ENCODE results near the gene MARCKS. TPM values are rescaled to one million over a fixed set of nuclear protein-coding genes. Genes with fewer than 3 reads are reported as not detected.

Gene MARCKS, protein sequence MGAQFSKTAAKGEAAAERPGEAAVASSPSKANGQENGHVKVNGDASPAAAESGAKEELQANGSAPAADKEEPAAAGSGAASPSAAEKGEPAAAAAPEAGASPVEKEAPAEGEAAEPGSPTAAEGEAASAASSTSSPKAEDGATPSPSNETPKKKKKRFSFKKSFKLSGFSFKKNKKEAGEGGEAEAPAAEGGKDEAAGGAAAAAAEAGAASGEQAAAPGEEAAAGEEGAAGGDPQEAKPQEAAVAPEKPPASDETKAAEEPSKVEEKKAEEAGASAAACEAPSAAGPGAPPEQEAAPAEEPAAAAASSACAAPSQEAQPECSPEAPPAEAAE
- 28.4 TPM for total RNA-seq
- long read RNA-seq, full-length matches to known transcripts, result 11 of 27 reads
- long read RNA-seq, partial matches to known transcripts, result 15 of 27 reads
- long read RNA-seq, other reads (novel, unspliced or antisense), result 1 of 27 reads

DNA sequence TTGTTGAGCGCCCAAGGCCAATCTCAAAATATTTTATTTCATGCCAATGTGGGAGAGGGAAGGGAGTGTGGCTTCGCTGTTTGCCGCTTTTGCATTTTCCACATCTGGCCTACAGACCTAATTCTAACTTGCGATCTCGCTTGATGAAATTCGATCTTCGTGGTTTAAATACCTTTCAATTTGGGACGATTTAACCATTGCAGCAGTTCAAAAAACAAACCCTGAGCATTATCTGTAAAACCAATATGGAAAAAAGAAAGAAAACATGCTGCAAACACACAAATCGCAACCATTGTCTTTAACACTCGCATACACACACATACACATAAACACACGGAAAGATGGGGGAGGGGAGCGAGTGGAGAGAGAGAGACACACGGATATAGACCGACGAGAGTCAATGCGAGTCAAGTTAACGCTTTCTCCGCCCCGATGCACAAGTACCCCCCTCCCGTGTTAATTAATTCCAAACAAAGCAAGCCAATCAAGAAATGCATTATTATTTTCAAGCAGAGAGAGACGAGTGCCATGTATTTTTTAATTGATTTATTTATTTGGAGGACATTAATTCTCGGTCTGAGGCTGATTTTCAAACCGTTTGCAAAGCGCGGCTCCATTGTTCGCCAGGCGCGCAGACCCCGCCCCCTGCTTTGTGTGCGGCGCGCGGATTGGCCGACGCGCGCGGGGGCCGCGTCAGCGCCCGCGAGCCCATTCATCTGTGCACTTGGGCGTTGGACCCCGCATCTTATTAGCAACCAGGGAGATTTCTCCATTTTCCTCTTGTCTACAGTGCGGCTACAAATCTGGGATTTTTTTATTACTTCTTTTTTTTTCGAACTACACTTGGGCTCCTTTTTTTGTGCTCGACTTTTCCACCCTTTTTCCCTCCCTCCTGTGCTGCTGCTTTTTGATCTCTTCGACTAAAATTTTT is at the start of gene MARCKS:
Gene MARCKS (plus strand): TSS at position 721 of the 931 bp plus-strand sequence. CDS start 401 bp downstream, outside the sequence.
- ATAC-seq (peak; percentile 70), DNase-seq (ENCODE audit: missing footprints) (peak; percentile 90)
- intact Hi-C loops (cut with DNase I), result loop anchor here (5.0 to 10.0 kb wide), 8 partner anchors 50 to 982 kb away; no protein-coding TSS in a partner anchor

DNA sequence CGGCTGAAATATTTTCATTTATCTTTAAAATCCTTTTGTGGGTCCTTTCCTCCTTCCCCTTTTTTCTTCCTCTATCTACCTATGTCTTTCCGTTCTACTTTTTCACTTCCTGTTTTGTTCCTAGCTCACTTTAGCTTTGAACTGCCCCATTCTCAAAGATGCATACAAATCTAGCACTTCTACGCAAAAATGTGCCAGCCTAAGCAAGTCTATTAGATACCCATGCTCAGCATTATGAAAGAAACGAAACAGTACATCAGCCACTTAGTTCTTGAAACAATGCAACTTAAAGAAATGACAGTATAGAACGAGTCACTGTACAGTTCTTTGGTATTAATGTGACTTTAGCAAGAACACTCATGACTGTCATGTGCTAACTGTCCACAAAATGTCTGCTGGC is 47.3 kb upstream of the MARCKS start:
- ATAC-seq, result peak; percentile 59
- no peak for DNase-seq (ENCODE audit: missing footprints)
- intact Hi-C loops (cut with DNase I), result no loop called here

DNA sequence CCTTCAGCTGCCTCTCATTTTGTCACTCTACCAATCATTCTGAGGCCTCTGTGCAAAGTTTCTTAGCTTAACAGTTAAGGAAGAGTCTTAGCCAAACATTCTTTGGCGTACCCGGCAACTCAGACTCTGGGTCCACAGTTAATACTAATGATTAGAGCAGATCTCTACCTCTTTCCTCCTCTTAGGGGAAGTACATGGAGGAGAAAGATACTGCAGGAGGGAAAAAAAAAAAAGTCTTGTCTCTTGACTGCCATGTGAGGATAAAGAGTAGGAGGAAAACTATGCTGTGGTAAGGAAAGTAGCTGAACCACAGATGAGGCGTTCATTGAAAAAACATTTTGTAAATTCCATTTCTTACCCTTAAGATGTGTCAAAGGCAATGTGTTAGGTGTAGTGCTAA is 44.0 kb upstream of the MARCKS start:
- DNase-seq (ENCODE audit: missing footprints), result no peak
- ATAC-seq, result no peak
- intact Hi-C loops (cut with DNase I), result no loop called here

DNA sequence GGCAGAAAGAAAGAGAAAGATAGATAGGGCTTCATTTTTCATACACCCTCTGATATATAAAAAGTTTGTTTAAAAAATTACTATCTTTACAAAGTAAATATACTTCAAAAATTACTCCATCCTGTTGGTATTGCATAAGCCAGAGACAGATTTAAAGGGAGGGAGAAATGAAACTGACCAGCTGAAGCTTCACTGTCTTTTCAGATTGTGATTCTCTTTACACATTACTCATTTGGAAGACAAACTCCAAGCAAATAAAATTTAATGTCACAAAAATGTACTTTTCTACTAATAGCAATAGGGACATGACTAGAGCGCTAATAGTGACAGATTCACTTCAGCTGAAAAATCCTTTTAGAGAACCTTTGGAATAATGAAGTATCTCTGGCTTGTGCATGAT is 38.6 kb upstream of the MARCKS start:
- intact Hi-C loops (cut with DNase I), result no loop called here
- DNase-seq (ENCODE audit: missing footprints), result no peak
- no peak for ATAC-seq

DNA sequence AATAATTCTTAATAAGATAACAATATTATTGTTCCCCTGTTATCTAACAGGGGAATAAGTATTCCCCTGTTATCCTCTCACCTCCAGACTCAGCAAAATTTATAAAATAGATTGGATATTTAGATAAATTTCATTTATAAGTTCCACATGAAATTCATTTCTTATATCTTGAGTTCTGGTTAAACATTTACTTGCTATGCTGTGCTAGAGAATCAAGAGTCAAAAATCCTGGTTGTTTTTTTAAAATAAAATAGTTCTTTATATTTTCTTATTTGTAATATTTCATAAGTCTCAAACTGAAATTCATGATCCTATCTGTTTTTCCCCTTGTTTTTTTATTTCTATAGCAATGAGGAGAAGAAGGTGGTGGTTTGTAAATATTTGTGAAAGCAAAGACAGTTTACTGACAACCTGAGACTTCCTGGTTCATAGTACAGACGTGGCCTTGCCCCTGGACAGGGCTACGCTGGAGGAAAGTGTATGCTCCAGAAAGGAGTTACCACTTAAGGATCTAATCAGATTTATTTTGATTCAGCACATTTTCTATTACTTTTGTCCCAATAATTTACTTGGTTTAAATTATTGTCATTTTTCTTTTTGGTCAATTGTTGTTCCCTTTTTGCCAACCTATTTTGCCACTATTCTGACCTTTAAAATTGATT is 37.8 kb upstream of the MARCKS start:
- no peak for DNase-seq (ENCODE audit: missing footprints)
- intact Hi-C loops (cut with DNase I), result no loop called here
- ATAC-seq, result no peak

DNA sequence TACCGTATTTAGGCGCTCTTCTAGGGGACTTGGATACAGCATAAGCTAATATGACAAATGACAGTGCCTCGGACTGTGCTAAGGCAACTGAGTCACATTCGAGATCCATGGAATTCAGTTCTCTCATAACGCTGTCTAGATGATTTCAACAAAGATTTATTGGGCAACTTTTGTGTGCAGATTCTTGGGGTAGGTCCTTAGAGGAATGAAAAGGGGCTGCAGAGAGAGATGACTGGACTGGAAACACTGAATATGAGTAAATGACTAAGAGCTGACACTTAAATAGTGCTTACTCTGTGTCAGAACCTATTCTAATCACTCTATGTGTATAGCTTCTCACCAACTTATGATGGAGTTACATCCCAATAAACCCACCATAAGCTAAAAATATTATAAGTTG is 36.4 kb upstream of the MARCKS start:
- DNase-seq (ENCODE audit: missing footprints) (no peak), ATAC-seq (no peak)
- intact Hi-C loops (cut with DNase I), result no loop called here

DNA sequence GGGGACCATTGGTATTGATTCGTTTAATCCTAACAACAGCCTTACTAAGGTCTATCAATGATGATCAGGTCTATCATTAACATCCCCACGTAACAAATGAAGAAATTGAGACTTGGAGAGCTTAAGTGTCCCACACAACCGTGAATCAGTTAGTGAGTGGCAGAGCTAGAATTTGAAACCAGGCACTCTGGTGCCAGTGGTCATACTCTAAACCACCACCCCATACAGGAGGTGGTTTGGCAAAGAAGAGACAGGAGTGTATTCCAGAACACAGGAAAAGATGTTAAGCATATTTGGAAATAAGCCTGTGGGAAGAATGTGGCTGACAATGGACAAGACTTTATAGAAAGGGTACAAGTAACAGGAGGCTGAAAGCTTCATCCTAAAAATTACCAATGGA is 35.7 kb upstream of the MARCKS start:
- DNase-seq (ENCODE audit: missing footprints) (no peak), ATAC-seq (no peak)
- intact Hi-C loops (cut with DNase I), result no loop called here

DNA sequence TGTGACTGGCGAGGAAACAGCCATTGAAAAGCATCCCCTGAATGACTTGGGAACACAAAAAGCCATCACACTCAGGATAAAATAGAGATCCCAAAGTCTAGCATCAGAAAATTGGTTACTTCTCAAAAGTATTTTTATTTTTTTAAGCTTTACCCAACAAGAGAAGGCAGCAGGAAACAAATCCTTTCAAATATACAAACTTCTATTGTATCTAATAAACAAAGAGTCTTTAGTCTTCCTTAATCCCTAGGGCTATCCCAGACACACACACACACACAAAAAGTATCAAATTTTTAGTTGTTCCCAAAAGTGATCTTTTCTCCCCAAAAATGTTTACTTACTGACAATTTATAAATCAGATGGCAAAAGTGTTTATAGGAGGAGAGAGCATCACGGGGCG is 33.2 kb upstream of the MARCKS start:
- no peak for ATAC-seq
- DNase-seq (ENCODE audit: missing footprints), result no peak
- intact Hi-C loops (cut with DNase I), result no loop called here

DNA sequence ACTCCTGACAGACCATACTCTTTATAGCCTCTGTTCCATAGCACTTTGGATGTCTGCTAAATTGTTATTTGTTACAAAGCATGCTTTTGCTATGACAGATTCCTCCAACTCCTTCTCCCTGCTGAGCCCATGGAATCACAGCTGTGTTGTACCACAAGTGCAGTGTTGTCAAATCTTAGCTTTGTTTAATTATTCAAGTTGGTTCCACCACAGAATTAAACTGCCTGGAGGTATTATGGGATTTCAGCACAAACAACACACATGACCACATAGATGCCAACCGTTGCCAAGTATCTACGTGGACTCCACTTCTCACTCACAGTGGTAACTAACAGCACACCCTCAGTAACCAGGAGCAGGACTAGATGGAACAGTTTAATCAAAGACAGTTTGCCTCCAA is 32.7 kb upstream of the MARCKS start:
- DNase-seq (ENCODE audit: missing footprints) (no peak), ATAC-seq (peak; percentile 14)
- intact Hi-C loops (cut with DNase I), result no loop called here

DNA sequence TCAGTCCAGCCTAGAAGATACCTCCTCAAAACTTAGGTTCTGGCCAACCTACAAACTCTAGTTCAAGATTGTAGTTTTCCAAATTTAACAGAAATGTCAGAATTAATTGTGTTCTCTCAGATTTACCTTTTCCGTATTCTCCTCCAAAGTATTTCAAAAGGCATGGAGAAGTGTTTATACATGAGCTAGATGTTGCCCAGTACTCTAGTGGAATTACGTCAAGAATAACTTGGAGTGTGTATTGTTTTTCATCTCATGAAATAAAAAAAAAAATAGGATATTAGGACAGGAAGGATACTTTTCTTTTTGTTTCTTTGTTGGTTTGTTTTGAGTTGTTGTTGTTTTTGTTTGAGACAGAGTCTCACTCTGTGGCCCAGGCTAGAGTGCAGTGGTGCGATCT is 32.3 kb upstream of the MARCKS start:
- intact Hi-C loops (cut with DNase I), result no loop called here
- no peak for DNase-seq (ENCODE audit: missing footprints)
- no peak for ATAC-seq

DNA sequence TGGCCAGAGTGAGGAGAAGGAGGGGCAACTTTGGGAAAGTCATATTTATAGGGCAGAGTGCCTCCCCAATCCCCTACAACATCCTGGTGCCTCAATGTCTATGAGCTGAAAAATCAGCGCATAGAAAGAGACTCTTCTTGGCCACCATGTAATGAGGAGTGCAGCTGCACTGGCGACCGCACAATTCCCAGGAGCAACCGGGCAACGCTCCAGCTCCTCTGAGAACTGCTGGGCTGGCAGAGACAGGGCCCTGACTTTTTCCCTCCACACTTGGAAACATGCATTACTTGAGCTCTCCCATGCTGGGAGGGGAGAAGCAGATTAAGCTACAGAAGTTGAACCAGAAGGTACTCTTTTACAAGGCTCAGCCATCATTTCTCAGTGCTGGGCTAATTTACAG is 31.4 kb upstream of the MARCKS start:
- ATAC-seq (peak; percentile 94), DNase-seq (ENCODE audit: missing footprints) (peak; percentile 91)
- intact Hi-C loops (cut with DNase I), result no loop called here

DNA sequence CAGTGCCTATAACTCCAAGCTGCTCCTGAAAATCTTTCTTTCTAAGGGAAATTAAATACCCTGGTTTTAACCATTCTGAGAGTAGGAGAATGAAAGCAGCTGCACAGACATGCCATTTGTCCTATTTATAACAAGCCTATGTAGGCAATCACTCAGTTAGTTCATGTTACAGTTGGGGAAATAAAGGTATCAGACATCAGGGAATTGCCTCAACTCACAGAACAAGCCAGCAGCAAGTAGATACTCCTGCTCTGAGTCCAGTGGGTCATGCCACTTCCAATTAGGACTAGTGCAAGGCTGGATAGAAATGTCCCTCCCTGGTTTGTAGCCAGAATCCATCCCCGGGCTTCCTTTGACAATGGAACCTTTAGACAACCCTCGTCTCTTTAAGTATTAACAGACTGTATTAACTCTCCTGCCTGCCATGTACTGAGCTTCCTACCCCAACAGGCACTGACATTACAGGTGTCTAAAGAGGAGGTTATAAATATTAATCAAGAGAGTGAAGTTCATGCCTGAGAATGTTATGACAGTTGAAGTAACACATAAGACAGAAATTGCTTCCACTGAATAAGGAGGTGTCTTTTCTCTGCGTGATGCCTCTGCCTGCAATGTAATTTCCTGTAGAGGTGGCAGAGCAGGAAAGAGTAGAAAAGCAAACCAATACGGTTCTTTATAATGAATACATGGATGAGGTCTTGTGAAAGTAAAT is 28.0 kb upstream of the MARCKS start:
- intact Hi-C loops (cut with DNase I), result no loop called here
- ATAC-seq (no peak), DNase-seq (ENCODE audit: missing footprints) (no peak)

DNA sequence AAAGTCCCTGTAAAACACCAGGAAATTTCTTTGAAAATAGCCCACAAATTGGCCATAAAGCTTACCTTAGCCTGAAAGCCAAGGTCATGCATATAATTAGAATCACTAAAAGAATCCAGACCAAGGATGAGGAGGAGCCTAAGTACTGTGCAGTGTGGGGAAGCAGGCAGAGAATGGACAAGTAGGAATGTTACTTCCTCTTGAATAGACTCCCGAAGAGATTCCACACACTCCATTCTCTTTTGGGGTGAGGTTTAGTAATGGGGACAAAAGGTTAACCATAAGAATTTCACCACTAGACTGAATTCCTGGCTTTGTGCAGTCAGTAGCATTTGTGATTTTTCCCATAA is 27.5 kb upstream of the MARCKS start:
- intact Hi-C loops (cut with DNase I), result no loop called here
- ATAC-seq, result no peak
- DNase-seq (ENCODE audit: missing footprints), result no peak

DNA sequence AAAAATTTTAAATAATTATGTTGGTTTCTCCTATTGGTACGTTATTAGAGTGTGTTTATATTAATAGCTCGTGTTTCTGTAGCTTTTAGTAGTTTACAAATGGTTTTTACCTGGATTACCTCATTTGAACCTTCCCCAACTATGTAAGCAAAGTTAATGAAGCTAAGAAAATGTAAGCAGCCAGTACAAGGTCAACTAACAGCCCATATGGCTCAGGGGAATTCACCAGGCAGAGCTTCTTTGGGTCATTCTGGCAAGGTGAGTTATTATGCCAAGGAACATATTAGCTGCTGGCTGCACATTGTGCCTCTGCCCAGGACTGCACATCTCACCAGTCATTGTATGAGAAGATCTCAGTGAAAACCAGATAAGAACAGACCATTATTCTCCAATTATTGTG is 27.0 kb upstream of the MARCKS start:
- ATAC-seq (no peak), DNase-seq (ENCODE audit: missing footprints) (no peak)
- intact Hi-C loops (cut with DNase I), result no loop called here

DNA sequence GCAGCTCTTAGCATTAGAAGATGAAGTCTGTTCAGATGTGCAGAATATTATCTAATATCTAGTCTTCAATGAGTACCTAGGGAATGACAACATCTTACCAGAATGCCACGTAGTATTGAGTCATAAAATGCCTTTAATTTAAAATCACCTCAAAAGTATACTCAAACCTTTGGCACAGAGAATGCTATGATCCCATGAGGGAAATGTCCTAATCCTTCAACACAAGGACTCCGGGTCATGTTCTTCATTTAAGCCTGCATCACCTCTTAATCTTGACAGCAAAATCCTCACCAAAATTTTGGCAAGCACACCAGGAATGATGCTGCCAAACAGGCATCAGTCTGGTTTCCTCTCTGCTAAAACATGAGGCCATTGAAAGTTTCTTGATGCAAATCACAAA is 23.6 kb upstream of the MARCKS start:
- no peak for DNase-seq (ENCODE audit: missing footprints)
- intact Hi-C loops (cut with DNase I), result no loop called here
- no peak for ATAC-seq

DNA sequence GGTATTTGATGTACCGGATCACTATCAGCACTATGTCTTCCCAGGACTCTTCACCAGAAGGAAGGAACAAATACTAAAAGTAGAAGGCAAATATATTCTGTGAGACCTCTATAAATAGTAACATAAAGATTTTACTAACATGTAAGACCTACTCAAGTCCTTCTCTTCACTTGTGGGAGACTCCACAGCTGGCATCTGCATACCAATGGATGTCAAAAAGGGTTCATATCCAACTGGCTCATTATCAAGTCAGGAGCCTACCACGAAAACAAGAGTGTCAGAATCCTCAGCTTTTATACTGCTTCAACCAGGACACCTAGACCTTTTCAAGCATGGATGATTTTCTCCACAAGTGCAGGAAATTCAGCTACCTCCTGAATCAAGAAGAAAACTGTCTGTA is 20.0 kb upstream of the MARCKS start:
- intact Hi-C loops (cut with DNase I), result no loop called here
- ATAC-seq (no peak), DNase-seq (ENCODE audit: missing footprints) (no peak)

DNA sequence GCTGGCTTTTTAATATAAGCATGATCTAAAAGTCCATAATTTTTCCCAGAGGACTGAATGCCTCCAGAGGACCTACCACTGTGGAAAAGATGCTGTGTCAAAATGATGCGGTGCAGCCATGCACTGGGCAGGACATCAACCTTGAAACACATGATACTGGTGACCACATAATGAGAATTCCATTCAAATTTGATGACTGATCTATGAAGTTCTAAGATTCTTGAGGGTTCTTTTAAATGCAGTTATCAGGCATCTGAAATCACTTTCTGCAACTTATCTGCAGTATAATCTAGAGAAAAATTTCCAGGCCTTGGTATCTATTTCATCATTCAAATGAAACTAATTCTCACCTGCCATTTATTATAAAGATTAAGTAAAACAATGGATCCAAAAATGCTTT is 15.0 kb upstream of the MARCKS start:
- DNase-seq (ENCODE audit: missing footprints) (no peak), ATAC-seq (no peak)
- intact Hi-C loops (cut with DNase I), result no loop called here

DNA sequence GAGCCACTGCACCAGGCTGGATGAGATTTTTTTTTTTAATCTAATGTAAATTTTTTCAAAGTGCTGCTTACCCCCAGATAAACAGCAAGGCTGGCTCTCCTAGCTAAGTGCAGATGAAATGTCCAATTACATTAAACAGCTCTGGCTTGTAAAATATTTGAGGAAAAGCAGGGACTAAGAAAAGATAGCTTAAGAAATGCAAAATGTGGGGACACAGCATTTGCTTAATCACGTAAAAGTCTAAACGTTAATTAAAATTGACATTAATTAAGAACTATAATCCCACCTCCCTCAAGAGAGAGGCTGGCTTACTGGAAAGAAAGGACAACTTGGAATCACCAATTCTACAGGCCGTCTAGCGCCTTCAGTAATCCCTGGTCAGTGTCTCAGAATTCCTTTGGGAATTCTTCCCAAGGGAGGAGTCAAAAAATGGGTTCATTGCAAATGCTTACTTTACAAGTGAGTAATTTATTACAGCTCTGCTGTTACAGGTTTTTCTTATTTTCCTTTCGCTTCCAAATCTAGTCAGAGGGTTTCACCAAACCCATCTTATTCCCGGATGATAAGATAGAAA is 13.6 kb upstream of the MARCKS start:
- no peak for ATAC-seq
- intact Hi-C loops (cut with DNase I), result no loop called here
- no peak for DNase-seq (ENCODE audit: missing footprints)

DNA sequence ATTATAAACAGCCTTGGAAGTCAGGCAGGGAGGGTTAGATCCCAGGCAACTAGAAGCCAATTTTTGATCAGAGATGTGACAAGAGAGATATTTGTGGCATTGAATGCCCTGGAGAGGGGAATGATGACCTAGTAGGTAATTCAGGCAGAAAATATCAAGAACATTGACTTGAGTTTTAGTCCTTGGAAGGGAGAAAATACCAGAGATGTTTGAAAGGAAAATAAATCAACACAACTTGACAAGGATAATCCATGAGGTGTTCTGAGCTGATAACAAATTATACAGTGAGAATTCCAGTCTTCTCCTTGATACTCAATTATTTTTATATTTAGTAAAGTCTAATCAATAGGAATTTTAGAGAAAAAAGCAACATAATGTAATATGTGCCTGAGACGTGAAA is 10.6 kb upstream of the MARCKS start:
- DNase-seq (ENCODE audit: missing footprints) (no peak), ATAC-seq (no peak)
- intact Hi-C loops (cut with DNase I), result no loop called here

Data from Right ventricle myocardium inferior (tissue), 1 donor.